ENCODE data around the gene BLMH. TPM values are rescaled to one million over a fixed set of nuclear protein-coding genes. Genes with fewer than 3 reads are reported as not detected.

BLMH gene
- total and polyA plus RNA-seq, 2 experiments from 2014 or later = 21.3 to 28.2 TPM

DNA sequence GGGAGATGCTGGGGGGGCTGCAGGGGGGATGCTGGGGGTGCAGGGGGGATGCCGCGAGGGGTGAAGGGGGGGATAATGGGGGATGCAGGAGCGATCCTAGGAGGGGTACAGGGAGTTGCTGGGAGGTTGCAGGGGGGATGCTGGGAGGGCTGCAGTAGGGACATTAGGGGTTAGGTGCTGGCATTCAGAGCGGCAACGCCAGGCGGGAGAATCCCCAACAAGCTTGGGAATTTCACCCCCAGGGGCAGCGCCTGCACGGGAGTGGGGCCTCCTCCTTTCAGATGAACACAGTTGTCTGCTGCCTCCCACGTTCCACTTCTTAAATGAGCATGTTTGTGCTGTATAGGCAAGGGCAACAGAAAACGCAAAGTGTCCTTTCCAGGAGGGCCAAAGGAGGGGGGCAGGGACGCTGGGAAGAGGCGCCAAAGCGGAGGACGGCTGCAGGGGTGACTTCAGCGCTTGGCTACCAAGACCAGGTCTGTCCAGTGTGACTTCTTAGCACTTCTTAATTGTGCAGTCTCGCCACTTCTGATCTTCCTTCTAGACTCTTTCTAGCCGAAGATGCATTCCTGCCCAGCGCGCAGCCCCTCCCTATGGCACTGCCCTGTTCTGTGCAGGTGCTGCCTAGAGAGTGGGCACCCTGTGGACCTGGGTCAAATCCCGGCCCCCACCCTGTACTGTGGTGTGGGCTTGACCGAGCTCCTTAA is 54.3 kb downstream of the BLMH start:
- Histone ChIP-seq H3K4me2 (no peak overlapping the region), H3K9me2 (replicated peaks; ENCODE audit: insufficient read depth) (no peaks in the 10 kb centered on the region), H3K27ac (no peak overlapping the region), H3K36me3 (replicated peaks; ENCODE audit: insufficient read depth, low read depth) (no peaks in the 10 kb centered on the region), H3K4me3 (no peak overlapping the region), H4K20me1 (ENCODE audit: insufficient read depth, poor library complexity, severe bottlenecking) (no peaks in the 10 kb centered on the region), H3K4me1 (ENCODE audit: insufficient read depth) (peaks cover 7% of the 10 kb centered on the region), H3K27me3 (peaks cover 61% of the 10 kb centered on the region), H3K9me3 (ENCODE audit: low read depth) (no peaks in the 10 kb centered on the region), H3K79me2 (no peaks in the 10 kb centered on the region), H2AFZ (no peak overlapping the region)
- 44% methylated on average over 18 of the region's 21 CpGs for WGBS (ENCODE audit: low lambda C conversion rate, missing lambda C conversion rate)
- DNase-seq (ENCODE audit: low spot score) = no peak
- TF ChIP-seq, protein P1, sequence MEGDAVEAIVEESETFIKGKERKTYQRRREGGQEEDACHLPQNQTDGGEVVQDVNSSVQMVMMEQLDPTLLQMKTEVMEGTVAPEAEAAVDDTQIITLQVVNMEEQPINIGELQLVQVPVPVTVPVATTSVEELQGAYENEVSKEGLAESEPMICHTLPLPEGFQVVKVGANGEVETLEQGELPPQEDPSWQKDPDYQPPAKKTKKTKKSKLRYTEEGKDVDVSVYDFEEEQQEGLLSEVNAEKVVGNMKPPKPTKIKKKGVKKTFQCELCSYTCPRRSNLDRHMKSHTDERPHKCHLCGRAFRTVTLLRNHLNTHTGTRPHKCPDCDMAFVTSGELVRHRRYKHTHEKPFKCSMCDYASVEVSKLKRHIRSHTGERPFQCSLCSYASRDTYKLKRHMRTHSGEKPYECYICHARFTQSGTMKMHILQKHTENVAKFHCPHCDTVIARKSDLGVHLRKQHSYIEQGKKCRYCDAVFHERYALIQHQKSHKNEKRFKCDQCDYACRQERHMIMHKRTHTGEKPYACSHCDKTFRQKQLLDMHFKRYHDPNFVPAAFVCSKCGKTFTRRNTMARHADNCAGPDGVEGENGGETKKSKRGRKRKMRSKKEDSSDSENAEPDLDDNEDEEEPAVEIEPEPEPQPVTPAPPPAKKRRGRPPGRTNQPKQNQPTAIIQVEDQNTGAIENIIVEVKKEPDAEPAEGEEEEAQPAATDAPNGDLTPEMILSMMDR (IDR thresholded peaks at IDR 0.05; ENCODE audit: poor library complexity) = no peak
- TF ChIP-seq EZH2phosphoT487 (IDR thresholded peaks at IDR 0.05; ENCODE audit: low read depth, severe bottlenecking, unreplicated experiment) = no peak
- TF ChIP-seq EZH2 (IDR thresholded peaks at IDR 0.05; ENCODE audit: borderline replicate concordance) = no peak

DNA sequence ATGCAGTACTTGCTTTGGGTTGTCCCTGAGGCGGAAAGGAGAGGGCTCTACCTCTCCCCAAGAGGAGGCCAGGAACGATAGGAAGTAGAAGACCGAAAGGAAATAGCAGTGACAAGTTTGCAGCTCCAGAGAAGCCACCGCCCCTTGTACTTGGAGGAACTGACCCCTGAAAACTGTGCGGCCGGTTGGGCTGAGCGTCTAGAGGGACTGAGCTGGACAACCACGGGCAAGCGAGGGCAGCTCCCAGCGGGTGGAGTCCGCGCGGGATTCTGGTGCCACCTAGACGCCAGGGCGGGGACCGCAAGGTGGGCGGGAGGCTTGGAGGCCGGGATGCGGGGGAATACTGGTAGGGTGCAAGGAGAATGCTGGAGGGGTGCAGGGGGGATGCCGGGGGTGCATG is 55.0 kb downstream of the BLMH start:
- no peaks in the 10 kb centered on the region for H3K9me2 ChIP-seq (replicated peaks; ENCODE audit: insufficient read depth)
- no peak overlapping the region for H3K4me3 ChIP-seq
- H3K79me2 ChIP-seq = no peaks in the 10 kb centered on the region
- no peak for TF ChIP-seq EZH2phosphoT487 (IDR thresholded peaks at IDR 0.05; ENCODE audit: low read depth, severe bottlenecking, unreplicated experiment)
- TF ChIP-seq, protein P1 (IDR thresholded peaks at IDR 0.05; ENCODE audit: poor library complexity) = peak; percentile 44
- H3K4me2 ChIP-seq = peak overlapping the region; percentile 90
- H3K9me3 ChIP-seq (ENCODE audit: low read depth) = no peaks in the 10 kb centered on the region
- DNase-seq (ENCODE audit: low spot score) = peak; percentile 68
- WGBS (ENCODE audit: low lambda C conversion rate, missing lambda C conversion rate) = 21% methylated on average over 9 of the region's 20 CpGs
- H3K36me3 ChIP-seq (replicated peaks; ENCODE audit: insufficient read depth, low read depth) = no peaks in the 10 kb centered on the region
- H3K27ac ChIP-seq = no peak overlapping the region
- peaks cover 65% of the 10 kb centered on the region for H3K27me3 ChIP-seq
- no peaks in the 10 kb centered on the region for H4K20me1 ChIP-seq (ENCODE audit: insufficient read depth, poor library complexity, severe bottlenecking)
- H2AFZ ChIP-seq = no peak overlapping the region
- H3K4me1 ChIP-seq (ENCODE audit: insufficient read depth) = peaks cover 7% of the 10 kb centered on the region

GRCh38 chr17:30236297-30236624 is 55.5 kb downstream of the BLMH start:
- H4K20me1 ChIP-seq (ENCODE audit: insufficient read depth, poor library complexity, severe bottlenecking) = no peaks in the 10 kb centered on the region
- DNase-seq (ENCODE audit: low spot score) = no peak
- no peaks in the 10 kb centered on the region for H3K79me2 ChIP-seq
- no peaks in the 10 kb centered on the region for H3K36me3 ChIP-seq (replicated peaks; ENCODE audit: insufficient read depth, low read depth)
- TF ChIP-seq EZH2 (IDR thresholded peaks at IDR 0.05; ENCODE audit: borderline replicate concordance) = no peak
- TF ChIP-seq, protein P1 (IDR thresholded peaks at IDR 0.05; ENCODE audit: poor library complexity) = no peak
- TF ChIP-seq EZH2phosphoT487 (IDR thresholded peaks at IDR 0.05; ENCODE audit: low read depth, severe bottlenecking, unreplicated experiment) = no peak
- H2AFZ ChIP-seq = no peak overlapping the region
- no peak overlapping the region for H3K4me3 ChIP-seq
- H3K9me3 ChIP-seq (ENCODE audit: low read depth) = no peaks in the 10 kb centered on the region
- peaks cover 7% of the 10 kb centered on the region for H3K4me1 ChIP-seq (ENCODE audit: insufficient read depth)
- WGBS (ENCODE audit: low lambda C conversion rate, missing lambda C conversion rate) = 73% methylated on average over 10 of the region's 10 CpGs
- peak overlapping the region; percentile 90 for H3K4me2 ChIP-seq
- H3K27me3 ChIP-seq = peaks cover 65% of the 10 kb centered on the region
- H3K27ac ChIP-seq = no peak overlapping the region
- H3K9me2 ChIP-seq (replicated peaks; ENCODE audit: insufficient read depth) = no peaks in the 10 kb centered on the region

Measured in hepatocyte (in vitro differentiated cells).